NCI-H1694 (cell line): Measurements from ENCODE around the gene ARHGEF11.

Experiments
- DNase-seq: peaks from one replicate; lab custom pipeline; 2025; lab: John Stamatoyannopoulos, UW

ARHGEF11 gene

DNA sequence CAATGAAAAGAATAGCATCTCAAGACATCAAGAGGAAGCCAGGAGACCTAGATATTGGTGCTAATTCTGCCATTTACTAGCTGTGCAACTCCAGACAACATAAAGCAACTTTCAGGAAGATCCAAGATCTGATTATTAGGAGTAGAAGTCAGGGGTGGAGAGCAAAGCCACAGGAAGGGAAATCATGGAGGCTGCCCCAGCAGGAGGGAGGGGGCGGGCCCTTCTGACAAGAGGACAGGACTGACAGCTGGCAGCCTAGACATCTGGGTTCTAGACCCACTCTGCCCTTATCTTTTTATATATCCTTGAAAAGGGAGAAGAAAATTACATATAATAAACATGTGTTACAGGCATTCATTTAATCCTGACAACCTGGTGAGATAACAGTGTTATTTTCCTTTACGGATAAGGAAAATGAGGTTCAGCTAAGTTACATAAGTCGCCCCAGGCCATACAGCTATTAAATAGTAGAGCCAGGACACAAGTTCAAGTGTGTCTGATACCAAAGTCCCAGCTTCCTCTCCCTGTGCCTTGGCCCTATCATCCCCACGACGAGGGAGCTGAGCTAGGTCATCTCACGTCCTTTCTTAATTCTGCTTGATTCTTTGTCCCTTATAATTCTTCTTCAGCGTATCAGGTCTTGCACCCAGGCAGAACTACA lies 46.6 kb downstream of the ARHGEF11 start:
- DNase-seq, result no peak

DNA sequence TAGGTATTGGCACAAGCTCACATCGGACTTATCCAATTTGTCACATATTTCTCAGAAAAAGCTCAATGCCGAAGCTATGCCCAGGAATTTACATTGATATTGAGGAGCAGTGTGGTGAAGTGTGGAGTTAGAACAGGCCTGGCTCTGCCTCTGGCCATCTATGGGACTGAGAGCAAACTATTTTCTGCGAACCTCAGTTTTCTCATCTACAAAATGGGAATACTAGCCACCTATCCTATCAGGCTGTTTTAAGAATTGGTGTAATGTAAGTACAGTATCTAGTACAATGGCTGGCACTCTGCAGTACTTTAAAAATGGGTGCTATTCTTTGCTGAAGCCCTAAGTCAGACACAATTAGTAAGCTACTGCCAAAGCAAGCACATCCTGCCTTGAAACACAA lies 47.2 kb downstream of the ARHGEF11 start:
- DNase-seq, result no peak

DNA sequence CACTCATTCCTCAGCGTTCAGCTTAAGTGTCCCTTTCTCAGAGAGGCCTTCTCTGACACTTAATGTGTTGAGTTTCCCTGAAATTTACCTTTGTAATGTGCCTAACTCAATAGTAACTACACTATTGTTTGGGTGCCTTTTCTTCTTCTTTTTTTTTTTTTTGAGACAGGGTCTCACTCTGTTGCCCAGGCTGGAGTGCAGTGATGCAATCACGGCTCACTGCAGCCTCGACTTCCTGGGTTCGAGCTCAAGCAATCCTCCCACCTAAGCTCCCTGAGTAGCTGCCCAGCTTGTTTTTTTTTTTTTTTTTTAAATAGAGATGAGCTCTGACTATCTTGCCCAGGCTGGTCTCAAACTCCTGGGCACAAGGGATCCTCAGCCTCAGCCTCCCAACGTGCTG lies 50.1 kb downstream of the ARHGEF11 start:
- DNase-seq, result no peak

DNA sequence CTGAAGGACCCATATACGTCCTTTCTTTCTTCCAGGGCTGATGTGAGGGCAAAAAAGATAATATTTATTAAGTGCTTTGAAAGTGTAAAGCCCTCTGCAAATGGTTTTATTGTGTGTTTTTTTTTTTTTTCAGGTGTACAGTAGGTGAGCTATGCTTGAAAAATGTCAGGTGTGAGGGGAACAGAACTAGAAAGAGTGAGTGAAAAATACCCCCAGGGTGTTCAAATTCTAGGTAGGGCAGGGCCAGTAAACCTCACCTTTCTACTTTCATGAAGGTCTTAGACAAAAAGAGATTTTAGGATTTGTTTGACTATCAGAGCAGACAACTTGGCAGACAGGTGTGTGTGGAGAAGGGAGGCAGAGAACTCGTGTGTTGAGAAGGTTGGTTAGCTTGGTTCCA lies 51.3 kb downstream of the ARHGEF11 start:
- DNase-seq, result no peak

DNA sequence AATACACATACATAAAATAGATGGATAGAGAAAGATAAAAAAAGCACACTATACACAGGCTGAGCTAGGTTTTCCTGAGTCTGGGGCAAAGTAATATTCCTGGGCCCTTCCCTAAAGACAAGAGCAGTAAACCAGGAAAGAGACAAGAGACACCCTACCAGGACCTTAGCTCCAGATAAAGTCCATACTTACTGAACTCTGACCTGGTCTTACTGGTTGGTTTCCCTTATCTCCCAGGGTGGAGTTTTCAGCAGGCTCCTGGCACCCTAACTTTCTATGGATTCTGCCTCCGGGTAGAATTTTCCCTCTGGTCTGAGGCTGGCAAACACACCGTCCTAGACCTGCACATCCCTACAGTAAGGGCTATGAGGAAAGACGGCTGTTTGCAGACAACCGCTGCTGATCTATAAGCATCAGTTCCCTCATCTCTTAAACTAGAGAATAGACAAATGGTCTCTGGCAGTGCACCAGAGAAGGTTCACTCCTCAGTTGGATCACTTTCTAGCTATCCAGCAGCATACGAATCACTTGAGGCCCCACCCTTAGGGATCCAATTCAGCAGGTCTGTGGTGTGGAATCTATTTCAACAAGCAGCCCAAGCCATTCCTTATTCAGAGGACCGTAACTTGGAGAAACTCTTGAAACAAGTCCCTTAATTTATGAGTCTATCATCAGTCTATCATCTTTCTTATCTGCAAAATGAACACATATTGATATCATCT lies 52.0 kb downstream of the ARHGEF11 start:
- no peak for DNase-seq

DNA sequence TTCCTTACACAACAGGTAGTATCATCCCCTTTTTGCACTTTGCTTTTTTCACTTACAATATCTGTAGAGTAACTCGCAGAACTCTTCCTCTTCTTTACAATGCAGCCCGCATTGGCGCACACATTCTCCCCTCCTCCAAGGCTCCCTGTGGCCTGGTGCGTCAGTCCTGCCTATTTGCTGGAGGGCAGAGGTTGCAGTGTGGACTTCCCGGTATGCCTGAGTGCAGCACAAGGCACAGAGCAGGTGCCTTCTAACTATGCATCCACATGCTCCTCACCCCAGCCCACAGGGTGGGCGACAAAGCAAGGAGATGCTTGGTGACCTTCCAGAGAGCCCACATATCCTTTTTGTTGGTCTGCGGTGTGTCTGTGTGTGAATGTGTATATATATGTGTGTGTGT lies 53.3 kb downstream of the ARHGEF11 start:
- no peak for DNase-seq

DNA sequence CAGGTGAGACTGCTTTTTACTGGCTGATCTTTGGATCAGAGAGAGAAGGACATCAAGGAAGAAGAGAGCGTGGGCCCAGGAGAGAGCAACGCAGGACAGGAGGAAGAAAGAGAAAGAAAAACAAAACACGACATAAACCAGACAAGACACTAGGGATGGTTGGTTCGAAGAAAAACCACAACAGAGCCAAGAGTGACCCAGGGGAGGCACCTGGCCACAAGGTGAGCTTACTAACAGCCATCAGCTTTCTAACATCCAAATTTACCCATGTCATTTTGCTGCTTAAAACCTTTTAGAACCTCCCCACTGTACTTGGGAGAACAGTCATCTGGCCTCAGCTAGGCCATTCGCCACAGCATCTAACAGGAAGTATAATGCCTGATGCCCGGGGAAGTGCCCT lies 57.8 kb downstream of the ARHGEF11 start:
- no peak for DNase-seq

DNA sequence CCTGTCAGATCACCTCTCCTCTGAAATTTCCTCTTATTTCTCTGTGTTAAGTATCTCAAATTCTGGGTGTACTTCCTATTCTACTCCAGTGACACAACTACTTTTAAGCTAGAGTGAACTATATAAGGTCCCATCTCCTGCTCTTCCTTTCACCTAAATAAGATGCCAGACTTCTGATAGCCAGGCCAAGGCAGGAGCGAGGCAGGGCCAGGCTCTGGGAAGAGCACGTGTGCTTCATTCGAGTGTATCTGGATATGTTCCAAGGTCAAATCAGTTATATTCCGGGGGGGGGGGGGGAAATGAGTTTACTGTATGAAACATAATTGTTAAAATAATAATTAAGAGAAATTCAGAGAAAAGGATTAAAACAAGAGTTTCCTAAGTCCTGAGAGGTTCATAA lies 65.0 kb downstream of the ARHGEF11 start:
- no peak for DNase-seq

DNA sequence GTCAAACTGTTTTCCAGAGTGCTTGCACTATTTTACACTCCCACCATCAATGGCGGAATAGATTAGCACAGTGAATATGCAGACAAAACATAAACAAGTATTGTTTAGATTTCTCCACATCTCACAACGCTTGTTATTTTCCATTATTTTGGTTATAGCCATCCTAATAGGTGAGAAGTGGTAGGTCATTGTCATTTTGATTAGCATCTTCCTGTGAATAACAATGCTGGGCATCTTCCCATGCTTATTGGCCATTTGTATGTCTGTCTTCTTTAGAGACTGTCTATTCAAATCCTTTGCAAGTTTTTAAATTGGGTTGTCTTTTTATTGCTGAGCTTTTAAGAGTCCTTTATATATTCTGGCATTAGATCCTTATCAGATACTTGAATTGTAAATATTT lies 70.5 kb downstream of the ARHGEF11 start:
- no peak for DNase-seq

DNA sequence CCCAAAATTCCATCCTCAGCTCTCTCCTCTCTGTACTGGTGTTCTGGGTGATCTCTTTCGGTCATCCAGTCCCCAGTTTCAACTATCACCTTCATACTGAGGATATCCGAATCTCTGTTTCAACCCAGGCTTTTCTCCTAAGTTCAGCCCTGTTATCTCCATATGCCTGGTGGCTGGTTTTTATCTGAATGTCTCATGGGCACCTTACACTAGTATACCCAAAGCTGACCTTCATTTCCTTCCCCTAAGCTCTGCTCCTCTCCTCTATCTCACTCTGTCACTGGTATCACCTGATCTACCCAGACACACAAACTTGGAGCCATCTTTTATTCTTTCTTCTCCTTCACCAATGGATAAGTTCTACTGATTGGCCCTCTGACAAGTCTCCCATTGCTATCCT lies 72.1 kb downstream of the ARHGEF11 start:
- DNase-seq, result no peak

DNA sequence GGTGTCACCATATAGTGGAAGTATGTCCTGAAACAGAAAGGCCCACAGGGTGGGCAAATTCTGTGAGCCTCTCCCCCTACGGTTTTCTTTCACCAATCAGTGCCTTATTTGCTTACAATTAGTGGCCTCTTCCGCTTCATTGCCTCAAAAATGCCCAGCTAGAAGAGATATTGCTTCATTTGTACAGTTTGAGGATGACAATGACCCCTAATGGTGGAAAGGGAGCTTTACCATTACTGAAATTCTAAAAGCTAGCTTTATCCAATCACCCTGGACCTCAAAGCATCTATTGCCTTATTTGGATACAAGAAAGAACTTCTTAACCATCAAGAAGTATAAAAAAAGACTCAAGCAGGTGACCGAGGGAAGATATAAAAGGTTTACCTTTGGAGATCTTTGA lies 75.5 kb downstream of the ARHGEF11 start:
- no peak for DNase-seq

DNA sequence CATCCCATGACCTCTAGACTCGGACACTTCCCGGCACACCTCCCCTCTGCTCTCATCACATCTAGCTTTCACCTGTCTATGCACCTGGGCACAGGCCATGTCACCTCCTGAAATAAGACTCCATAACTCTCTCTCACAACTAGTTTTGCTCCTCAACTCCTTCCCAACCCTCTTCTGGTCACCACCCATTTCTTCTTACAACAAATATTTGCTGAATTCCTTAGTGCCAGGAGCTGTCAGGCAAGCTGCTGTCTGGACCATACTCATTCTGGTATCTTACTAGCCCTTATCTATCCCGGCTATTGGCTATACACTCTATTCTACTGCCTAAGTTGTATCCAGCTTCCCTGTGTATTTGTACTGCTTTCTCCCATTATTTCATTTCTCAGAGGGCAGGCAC lies 76.0 kb downstream of the ARHGEF11 start:
- no peak for DNase-seq

DNA sequence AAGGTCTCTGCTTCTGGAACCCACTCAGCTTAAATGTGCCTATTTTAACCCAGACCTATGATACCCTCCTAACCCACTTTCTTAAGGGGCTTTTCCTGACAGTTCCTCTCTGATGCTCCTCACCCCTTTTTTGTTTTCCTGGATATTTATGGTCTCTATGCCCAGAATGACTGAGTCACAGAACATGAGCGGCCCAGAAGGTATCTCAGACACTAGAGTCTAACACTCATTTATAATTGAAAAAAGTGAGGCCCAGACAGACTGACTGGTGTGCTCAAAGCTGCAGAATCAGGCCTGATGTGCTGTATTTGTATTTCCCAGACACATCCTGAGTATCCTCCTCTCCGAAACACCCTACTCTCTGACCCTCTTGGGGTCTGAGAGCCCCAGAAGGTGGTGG lies 81.1 kb downstream of the ARHGEF11 start:
- DNase-seq, result no peak

DNA sequence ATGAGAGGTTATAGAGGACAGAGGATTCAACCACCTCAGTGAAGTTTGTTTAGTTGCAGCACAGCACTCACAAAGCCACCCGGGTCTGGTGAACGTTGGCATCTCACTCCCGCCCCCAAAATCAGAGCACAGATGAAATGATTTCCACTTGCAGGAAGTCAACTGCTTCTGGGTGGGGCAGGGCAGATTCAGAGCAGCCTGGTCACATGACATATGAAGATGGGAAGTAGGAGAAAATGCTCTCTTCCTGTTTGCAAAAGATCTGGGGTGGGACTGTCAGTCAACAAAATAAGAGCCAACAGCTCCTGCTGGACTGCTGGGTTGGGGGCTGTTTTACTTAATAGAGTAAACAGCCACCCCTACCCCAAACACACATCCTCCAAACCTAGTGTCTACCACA lies 81.9 kb downstream of the ARHGEF11 start:
- DNase-seq, result no peak

DNA sequence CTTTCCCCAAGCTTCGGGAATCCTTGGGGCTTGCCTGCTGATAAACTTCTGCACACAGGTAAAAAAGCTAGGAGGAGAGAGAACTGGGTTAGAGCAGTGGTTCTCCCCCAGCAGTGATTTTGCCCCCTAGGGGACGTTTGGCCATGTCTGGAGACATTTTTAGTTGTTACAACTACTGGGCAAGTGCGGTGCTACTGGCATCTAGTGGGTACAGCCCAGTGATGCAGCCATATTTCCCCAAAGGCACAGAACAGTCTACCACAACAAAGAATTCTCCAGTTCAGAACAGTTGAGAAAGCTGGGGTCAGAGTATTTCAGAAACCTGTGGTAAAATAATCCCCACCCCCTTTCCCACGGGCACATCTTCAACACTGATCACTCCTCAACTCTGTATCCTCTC lies 83.8 kb downstream of the ARHGEF11 start:
- DNase-seq, result no peak

DNA sequence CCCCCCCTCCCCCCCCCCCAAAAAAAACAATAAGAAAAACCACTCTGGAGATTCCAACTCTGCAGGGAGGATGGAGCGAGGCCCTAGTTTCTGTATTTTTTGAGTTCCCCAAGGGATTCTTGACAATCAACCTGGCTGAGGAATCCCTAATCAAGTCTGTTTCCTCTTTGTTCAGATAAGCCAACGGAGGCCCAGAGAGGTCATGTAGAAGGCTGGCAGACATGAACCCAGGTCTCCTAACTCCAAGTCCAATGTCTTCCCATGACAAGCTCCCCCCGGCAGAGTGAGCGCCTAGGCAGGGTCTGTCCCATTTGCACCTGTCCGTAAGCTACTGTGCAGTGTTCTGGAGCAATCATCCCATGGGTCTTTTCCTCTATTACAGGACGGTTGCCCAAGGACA lies 85.6 kb downstream of the ARHGEF11 start:
- DNase-seq, result no peak

DNA sequence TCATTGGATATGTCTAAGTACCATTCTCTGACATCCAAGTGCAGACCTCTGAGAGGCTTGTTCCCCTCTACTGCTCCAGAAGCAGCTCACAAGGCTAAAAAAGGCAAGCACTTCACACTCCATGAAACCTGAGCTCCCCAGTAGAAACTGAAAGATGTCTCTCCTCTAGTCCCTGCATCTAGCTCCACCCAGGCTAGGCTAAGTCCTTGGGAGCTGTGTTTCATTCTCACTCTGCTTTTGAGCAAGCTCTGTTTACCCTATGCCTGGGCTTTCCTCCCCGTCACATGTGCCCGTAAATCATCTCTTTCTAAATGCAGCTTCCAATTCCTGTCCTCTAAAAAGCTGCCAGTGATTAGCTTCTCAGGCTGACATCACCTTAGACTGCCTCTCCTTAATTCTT lies 86.1 kb downstream of the ARHGEF11 start:
- no peak for DNase-seq

DNA sequence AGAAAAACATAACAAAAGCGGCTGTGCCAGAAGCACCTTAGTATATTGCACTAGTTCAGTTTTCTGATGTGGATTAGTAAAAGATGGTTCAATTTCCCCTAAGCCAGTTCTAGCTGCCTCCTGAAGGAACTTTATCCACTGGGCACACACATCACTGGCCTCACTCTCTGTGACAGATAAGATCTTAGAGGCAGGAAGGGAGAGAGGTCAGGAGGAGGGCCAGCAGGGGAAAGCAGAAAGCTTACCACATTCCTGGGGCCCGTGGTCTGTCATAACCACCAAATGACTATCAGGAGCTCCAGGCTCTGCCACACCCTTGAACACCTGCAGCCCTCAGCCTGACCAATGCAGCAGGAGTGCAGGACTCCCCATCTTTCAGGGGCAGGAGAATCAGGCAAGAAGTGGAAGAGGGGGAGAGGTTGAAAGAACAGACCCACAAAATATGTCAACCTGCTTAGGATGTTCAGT lies 87.3 kb downstream of the ARHGEF11 start:
- no peak for DNase-seq

DNA sequence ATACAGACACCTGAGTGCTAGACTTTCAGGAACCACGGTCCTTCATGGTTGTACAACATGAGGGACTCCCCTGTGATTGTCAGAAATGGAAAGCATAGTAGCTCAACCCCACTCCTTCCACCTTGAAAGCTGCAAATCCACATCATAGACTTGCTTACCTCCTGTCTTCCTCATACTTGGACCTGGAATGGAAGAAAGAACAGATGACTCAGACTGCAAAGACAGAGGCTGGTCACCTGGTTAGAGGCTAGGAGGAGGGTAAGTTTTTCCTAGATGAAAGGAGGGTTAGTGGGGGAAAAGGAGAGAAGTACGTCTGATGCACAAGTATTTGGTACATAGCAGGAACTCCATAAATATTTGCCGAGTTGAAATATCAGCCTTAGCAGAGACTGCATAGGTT lies 87.9 kb downstream of the ARHGEF11 start:
- DNase-seq, result no peak

DNA sequence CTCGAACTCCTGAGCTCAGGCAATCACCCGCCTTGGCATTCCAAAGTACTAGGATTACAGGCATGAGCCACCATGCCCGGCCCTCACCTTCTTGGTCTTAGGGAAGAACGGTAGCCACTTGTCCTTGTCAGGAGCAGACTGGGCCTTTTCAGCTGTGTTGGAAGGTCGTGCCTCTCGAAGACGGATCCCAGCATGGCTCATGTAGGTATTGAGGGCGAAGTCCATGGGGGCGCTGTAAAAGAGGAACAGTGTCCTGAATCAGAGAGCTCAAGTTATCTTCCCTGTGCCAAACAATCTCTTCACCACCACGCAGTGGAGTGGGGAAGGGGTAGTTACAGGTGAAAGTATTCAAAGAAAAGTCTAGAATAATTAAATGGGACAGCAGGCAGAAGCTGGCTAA lies 89.2 kb downstream of the ARHGEF11 start:
- DNase-seq, result no peak

DNA sequence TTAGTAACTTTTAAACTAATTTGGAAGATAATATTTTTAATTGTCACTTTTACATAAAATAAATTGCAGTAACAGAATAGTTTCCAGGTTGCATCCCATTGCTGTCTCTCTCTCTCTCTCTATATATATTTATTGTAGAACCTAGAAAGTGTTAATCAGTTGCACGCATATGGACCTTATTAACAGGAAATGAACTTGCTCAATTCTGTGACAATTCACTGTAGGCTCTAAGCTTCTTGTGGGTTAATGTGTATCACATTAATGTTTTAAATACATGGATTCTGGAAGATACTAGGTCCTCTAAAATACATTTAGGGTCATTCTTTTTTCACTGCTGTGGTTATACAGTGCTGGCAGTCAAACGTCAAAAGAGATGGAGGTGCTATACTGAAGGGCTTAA lies 92.0 kb downstream of the ARHGEF11 start:
- DNase-seq, result no peak

DNA sequence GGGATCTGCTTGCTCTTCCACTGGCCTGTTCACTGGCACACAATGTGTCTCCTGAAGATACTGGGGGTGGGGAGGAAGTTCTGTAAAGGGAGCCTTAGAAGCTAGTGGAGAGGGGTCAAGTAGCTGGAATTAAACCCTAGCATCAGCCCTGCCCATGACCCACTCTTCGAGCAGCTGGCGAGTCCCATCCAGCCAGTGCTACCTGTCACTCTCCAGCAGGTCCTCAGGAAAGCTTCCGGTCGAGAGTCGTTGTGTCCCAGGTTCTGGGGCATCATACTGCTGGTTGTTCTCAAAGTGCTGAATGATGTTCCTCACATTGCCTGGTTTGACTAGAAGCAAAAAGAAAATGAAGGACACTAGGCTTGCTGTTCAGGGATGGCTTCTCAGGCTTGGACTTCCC lies 94.2 kb downstream of the ARHGEF11 start:
- no peak for DNase-seq

DNA sequence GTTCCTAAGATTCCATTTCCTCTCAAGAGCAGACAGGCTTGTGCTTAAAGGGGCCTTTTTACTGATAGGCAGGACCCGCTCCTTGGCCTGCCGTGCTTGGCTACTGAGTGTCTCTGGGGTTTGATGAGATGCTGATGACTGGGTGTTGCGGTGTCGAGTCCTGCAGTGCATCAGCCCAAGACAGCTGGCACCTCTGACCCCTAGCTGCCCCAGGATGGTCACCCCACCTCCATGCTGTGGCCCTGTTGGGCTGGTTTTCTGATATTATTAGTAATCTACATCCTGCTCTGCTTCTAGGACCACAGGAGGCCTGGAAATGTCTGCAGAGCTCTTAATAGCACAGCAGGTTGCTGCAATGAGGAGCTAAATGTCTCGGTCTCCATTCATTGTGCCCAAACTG lies 96.4 kb downstream of the ARHGEF11 start:
- DNase-seq, result no peak

DNA sequence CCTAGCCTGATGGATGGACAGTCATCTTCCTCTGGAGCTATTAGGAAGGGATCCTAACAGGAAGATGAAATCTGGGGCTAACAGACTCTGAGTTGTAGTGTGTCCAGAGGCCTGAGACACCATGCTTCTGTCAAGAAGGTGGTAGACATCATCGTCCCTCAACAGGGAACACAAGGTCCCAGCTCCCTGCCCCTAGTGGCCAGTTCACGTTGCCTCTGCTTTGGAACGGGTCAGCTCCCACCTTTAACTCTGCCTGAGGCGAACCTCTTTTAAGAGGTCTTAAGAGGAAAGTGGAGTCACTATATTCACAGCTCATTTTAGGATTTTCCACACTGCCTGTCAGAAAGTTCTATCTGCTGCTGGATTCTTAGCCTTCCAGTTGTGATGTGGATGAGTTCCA lies 96.8 kb downstream of the ARHGEF11 start:
- no peak for DNase-seq
